Glomerular visceral epithelial cell (primary cell): ENCODE measurements around the gene LRRC45.

ENCODE experiments used
- DNase-seq: peaks from one replicate; pipeline ENCODE4 v3.0.0-alpha.2; 2016; ENCODE audit errors: extremely low spot score

Gene LRRC45

DNA sequence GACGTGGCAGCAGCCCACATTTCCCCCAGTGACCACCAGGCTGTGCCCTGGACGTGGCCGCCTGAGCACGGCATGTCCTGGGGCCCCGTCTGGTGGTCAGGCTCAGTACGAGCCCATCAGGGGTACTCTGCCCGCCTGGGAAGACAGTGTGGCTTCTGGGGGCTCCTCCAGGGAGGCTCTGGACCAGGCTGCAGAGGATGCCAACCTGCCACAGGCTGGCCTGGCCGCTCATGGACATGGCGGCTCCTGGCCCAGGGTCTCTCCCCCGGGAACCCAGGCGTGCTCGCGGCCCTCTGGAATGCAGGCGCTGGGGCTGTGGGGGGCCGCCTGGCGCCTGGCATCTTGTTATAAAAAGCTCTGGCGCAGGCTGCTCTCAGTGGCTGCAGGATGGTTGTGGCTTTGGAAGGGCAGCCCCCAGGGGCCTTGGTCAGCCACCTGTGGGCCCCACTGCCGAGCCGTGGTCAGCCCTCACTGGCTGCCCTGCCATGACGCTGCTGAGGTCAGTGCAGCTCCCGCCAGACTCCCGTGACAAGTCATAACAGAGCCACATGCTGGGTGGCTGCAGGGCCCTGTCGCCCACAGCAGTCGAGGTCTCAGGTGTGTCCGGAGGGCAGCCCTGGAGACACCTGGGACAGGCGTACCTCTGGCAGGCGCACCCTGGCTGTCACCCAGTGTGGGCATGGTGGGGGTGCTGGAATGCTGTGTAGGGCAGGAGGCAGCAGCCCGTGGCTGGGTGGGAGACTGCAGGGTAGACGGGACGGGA lies 15.4 kb upstream of the LRRC45 start:
- peak; percentile 81 for DNase-seq

DNA sequence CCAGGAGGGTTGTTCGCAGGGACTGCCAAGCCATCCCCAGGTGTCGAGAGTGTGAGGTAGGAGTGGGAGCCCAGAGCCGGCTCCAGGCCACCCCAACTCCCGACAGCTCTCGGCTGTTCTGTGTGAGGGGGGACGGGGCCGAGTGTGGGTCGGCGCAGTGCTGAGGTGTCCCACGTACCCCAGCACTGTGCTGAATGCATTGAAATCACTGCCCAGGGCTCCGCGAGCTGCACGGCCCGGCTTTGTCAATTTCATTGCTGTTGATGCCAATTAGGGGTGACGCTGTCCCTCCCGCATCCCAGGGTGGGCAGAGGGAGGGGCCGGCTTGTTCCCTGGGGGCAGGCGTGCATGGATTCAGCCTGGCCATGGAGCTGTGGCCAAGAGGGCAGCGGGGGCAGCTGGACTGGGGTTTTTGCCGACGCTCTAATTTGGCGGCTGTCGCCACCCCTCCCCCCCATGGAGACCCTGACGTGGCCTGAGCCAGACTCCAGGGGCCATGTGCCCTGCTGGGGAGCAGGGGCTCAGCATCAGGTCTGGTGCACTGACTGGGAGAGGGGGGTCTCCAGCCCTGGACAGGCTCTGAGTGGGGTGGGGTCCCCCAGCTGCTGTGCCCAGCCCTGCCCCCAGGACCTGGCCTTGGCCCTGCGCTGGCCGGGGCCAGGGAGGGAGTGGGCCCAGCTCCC lies 14.7 kb upstream of the LRRC45 start:
- no peak for DNase-seq

- no peak for DNase-seq
Observed at GRCh38 chr17:82008941-82009405, 14.1 kb upstream of the LRRC45 start.

- DNase-seq: no peak
Observed at GRCh38 chr17:82009413-82009812, 13.7 kb upstream of the LRRC45 start.

DNA sequence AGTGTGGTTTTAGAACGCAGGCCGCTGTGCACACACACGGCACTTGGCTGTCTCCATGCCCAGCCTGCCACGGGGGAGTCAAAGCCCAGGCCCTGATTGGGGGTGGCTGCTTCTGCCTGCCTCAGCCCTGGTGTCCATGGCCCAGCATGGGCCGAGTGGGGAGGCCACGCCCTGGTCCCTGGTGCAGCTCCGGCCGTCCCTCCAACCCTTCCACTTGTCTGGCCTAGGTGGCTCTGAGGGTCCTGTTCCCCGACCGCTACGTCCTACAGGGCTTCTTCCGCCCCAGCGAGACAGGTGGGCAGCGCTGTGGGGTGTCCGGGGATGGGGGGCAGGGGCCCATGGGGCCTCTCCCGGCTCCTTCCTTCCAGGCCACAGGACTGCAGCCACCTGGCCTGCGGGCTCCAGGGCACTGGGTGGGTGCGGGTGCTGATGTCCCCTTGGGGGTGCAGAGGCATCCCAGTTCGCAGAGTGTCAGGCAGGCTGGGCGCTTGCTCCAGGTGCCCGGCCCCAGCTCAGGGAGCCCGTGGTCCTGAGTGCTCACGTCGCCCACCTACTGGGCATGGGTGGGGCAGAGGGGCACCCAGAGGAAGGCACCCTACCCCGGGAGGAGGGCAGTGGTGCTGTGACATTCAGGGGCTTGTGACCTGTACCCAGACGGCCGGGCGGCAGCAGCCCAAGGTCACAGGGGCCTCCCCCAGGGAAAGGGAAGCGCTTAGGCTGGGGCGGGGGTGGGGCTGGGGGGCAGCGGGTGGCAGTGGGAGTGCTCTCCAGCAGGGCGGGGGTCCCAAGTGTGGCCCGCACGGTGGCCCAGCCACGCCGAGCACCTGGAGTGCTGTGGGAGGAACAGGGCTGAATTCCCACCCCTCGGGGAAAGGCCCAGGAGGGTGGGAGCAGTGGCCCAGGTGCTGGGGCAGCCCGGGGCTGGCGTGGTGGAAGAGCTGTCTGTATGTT lies 12.3 kb upstream of the LRRC45 start:
- DNase-seq: no peak

- no peak for DNase-seq
Observed at GRCh38 chr17:82011617-82012187, 11.4 kb upstream of the LRRC45 start.

- no peak for DNase-seq
Observed at GRCh38 chr17:82012261-82012639, 10.9 kb upstream of the LRRC45 start.

GRCh38 chr17:82012640-82013295 lies 10.3 kb upstream of the LRRC45 start:
- no peak for DNase-seq

- DNase-seq: no peak
Observed at GRCh38 chr17:82013341-82013740, 9.8 kb upstream of the LRRC45 start.

GRCh38 chr17:82013772-82014321 lies 9.3 kb upstream of the LRRC45 start:
- DNase-seq: no peak

GRCh38 chr17:82014432-82014831 lies 8.7 kb upstream of the LRRC45 start:
- no peak for DNase-seq

GRCh38 chr17:82014971-82015310 lies 8.2 kb upstream of the LRRC45 start:
- no peak for DNase-seq

- no peak for DNase-seq
Observed at GRCh38 chr17:82015311-82015971, 7.7 kb upstream of the LRRC45 start.

- DNase-seq: no peak
Observed at GRCh38 chr17:82016061-82016874, 6.8 kb upstream of the LRRC45 start.

DNA sequence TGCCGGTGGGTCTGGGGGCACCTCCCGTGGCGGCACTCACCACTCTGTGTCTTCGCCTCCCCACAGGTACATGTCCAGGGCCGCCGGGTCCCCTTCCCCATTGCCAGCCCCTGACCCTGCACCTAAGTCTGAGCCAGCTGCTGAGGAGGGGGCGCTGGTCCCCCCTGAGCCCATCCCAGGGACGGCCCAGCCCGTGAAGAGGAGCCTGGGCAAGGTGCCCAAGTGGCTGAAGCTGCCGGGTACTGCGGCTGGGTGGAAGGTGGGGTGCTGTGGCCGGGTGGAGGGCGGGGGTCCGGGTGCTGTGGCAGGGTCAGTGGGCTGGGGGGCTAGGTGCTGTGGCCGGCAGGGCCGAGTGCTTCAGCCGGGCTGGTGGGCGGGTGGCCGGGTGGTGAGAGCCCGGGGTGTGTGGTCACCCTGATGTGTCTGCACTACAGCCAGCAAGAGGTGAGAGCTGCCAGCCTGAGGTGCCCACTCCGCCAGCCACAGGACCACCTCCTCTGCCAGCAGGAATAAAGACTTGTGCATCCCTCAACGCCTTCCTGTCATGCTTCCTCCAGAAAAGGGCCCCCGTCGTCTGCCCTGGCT lies 6.1 kb upstream of the LRRC45 start:
- DNase-seq: no peak

- DNase-seq: no peak
Observed at GRCh38 chr17:82017612-82018151, 5.4 kb upstream of the LRRC45 start.

DNA sequence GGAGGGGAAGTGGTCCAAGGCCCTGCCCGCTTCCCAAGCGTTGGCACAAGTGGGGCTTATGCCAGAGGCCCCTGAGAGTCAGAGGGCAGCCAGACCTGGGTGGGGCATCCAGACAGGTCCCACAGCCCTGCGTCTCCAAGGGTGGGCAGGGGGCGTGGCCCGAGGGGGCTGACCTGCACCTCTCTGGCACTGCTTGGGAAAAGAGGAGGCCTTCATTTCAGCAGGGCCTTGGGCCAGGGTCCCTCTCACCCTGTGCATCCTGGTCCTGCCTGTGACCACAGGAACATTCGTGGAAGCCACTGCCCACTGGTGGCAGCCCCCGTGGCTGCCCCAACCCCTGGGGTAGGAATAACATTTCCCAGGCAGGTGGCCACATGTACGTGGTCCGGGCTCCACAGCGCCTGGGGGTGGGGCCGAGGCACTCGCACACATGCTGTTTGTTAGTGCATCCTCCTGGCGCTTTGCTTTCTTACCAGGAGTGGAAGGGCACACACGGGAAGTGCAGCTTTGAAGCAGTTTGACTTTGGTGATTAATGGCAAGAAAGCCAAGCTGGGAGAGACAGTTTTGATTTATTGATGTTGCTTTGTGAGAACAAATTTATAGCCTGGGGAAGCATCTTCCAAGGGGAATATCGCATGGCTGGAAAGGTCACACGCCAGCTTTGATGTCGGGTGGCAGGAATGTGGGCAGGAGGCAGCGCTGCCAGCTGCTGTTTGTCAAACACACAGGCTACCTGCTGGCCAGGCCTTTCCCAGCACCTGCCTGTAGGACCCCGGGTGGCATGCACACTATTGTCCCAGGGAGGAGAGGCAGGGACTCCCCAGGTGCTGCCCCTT lies 4.7 kb upstream of the LRRC45 start:
- no peak for DNase-seq
